HG02885 (cell line): ENCODE measurements around the gene CPB2.
A peak's percentile ranks its signal among the peaks of the same experiment; 100 is the strongest.

Experiments
- ATAC-seq: cut with Tn5 transposase; IDR thresholded peaks from one replicate; pipeline ENCODE4 v1.9.1; 2021; ENCODE audit warnings: mild to moderate bottlenecking; ENCODE audit not compliant: unreplicated experiment, poor library complexity

Gene CPB2

GRCh38 chr13:46053162-46054012 lies 51.4 kb downstream of the CPB2 start:
- ATAC-seq: no peak

GRCh38 chr13:46052319-46053161 lies 52.3 kb downstream of the CPB2 start, which contains the start of gene ZC3H13:
ZC3H13 (minus strand) TSS chr13:46052746; CDS start chr13:46045507, 7,239 bp downstream.
- ATAC-seq: peak; percentile 100

- no peak for ATAC-seq
Observed at GRCh38 chr13:46051968-46052318, 52.9 kb downstream of the CPB2 start.

- no peak for ATAC-seq
Observed at GRCh38 chr13:46050771-46051170, 54.1 kb downstream of the CPB2 start.

DNA sequence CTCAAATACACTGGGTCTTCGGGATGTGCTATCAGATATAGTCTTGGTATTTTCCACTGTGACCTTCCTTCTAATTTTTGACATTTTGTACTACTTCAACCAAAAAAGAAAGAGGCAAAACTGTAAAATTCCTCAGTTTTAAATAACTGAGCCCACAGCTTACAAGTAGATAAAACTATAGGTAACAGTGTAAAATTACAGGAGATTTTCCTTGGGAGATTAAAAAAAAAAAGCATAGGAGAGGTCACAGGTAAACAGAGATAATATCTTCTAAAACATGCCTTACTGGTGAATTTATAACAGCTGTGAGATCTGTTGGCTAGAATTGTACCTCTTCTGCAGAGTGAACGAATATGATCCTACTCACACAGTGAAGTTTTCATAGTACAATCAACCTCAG lies 59.4 kb downstream of the CPB2 start:
- no peak for ATAC-seq

DNA sequence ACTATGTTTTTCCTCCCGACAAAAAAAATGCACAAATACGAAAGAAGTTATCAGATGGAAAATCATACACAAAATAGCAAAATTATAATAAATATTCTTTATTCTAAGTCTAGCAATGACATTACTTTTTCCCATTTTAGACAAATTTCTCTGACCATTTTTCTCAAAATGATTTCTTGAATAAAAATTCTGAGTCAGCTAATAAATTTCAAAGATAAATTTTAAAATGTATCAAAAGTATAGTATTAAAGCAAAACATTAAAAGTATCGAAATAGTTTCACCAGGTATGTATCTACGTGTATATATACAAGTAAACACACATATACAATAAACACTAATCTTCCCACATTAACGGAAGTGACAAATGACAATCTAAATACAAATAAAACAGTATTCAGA lies 61.2 kb downstream of the CPB2 start:
- no peak for ATAC-seq

DNA sequence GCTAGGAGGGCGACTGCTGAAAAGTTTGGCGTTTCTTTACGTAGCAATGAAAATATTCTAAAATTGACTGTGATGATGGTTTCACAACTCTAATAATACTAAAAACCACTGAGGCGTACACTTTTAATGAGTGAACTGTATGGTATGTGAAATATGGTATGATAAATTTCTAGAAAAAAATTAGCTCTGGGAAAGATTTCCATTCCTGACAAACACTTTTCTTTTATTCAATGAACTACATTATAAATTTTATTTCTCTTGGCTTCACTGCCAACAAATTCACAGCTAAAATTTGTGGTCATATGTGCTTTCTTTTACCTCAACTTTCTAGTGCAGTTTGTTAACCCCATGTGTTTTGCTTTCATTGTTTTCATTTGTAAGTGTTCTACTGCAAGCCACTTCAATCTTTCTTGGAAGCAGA lies 63.4 kb downstream of the CPB2 start:
- no peak for ATAC-seq

DNA sequence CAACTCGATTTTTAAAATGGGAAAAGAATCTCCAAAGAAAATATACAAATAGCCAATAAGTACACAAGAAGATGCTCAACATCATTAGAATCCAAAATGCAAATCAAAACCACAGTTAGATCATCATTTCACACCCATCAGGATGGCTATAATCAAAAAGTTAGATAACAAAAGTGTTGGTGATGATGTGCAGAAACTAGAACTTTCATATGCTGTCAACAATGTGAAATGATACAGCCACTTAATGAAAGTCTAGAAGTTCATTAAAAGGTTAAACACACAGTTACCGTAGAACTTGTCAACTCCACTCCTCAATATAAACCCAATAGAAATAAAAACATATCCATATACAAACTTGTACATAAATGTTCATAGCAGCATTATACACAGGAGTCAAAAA lies 64.1 kb downstream of the CPB2 start:
- ATAC-seq: no peak

- no peak for ATAC-seq
Observed at GRCh38 chr13:46039411-46040182, 65.2 kb downstream of the CPB2 start.

DNA sequence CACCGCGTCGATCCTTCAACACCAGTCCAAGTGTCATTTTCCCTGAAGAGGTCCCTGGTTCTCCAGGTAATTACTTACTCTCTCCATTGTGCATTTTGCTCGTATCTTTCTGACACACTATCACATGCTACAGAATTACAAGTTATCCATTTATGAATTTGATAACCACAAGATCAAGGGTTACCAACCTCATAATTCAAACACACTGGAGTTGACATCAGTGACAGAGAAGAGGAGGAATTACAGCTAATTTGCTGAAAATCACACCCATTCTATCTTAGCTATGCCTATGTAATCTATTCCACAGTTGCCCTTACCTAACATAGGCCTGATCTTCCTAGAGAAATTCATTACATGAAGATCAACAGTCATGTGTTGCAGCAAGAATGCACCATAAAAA lies 66.5 kb downstream of the CPB2 start:
- ATAC-seq: no peak

- no peak for ATAC-seq
Observed at GRCh38 chr13:46035066-46035465, 69.8 kb downstream of the CPB2 start.

DNA sequence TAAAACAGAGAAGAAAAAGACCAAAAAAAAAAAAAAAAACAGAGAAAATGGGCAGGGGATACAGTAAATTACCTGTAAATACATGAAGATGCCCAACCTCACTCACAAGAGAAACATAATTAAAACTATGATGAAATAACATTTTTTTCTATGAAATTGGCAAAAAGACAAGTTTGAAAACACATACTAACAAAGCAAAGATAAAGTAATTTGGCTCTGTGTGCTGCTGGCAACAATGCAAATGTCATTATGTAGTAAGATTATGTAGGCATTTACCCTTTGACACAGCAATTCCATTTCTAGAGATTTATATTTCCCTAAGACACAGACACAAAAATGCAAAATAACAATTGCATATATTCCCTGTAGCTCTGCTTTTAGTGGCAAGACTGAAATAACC lies 72.5 kb downstream of the CPB2 start:
- no peak for ATAC-seq

GRCh38 chr13:46031581-46032263 lies 73.1 kb downstream of the CPB2 start:
- no peak for ATAC-seq

- no peak for ATAC-seq
Observed at GRCh38 chr13:46025157-46025556, 79.7 kb downstream of the CPB2 start.

GRCh38 chr13:46022481-46022880 lies 82.4 kb downstream of the CPB2 start:
- ATAC-seq: no peak

- no peak for ATAC-seq
Observed at GRCh38 chr13:46016216-46016615, 88.6 kb downstream of the CPB2 start.

GRCh38 chr13:46015366-46015765 lies 89.5 kb downstream of the CPB2 start:
- no peak for ATAC-seq

GRCh38 chr13:46012404-46012803 lies 92.4 kb downstream of the CPB2 start:
- ATAC-seq: no peak

- no peak for ATAC-seq
Observed at GRCh38 chr13:46010148-46010547, 94.7 kb downstream of the CPB2 start.

DNA sequence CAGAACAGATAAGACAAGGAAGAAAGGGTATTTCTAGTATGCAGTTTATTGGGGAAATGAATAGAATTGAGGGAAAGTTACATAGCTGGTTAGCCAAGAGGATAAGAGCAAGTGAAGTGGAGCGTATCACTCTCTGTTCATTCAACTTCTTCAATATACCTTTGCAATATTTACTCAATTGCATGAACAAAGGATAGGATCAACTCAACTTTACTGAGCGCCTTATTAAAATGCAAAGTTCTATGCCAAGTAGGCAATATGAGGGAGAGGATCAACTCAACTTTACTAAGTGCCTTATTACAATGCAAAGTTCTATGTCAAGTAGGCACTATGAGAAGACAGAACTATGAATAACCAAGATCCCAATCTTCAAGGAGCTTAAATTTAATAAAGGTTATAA lies 96.2 kb downstream of the CPB2 start:
- no peak for ATAC-seq
